Prostate gland (tissue), 2 donors: ENCODE results near the gene SBF1. TPM values are rescaled to one million over a fixed set of nuclear protein-coding genes. Genes with fewer than 3 reads are reported as not detected.
A peak's percentile ranks its signal among the peaks of the same experiment; 100 is the strongest.

ENCODE experiments used
- DNase-seq: peaks from one replicate; pipeline ENCODE4 v3.0.0-alpha.2; 2019; ENCODE audit warnings: low spot score
- H3K27ac ChIP-seq, 2 donors: fragments of 200-600 bp; sonication (generic); 2 replicates each; pipeline ENCODE4 v1.5.1; 2017 to 2019
- H3K27me3 ChIP-seq: fragments of 200-600 bp; sonication (generic); replicated peaks from 2 replicates; pipeline ENCODE4 v1.5.1; 2019; ENCODE audit not compliant: insufficient read depth
- H3K36me3 ChIP-seq, 2 donors: fragments of 200-600 bp; sonication (generic); 1 replicate in 1 of 2; 2 replicates in 1 of 2; pipeline versions ENCODE4 v1.5.1 to v1.8.1; 2017 to 2019
- H3K4me1 ChIP-seq: fragments of 200-600 bp; sonication (generic); replicated peaks from 2 replicates; pipeline ENCODE4 v1.5.1; 2019
- H3K4me3 ChIP-seq, 2 donors: fragments of 200-600 bp; sonication (generic); 2 replicates each; pipeline ENCODE4 v1.5.1; 2017 to 2019
- H3K9me3 ChIP-seq: fragments of 200-600 bp; sonication (generic); 2 replicates; pipeline ENCODE4 v1.5.1; 2017
- CTCF ChIP-seq, 4 experiments: fragments of 200-600 bp in 2 of 4; fragments of 450-650 bp in 2 of 4; sonication (generic) in 2 of 4; IDR thresholded peaks; 1 replicate in 3 of 4; 2 replicates in 1 of 4; pipeline ENCODE4 v1.5.1; 2016 to 2019; ENCODE audit warnings: antibody characterized with exemption in 4 of 4, mild to moderate bottlenecking in 2 of 4, moderate library complexity in 2 of 4
- POLR2A ChIP-seq: fragments of 450-650 bp; IDR thresholded peaks from one replicate; pipeline ENCODE4 v1.6.1; 2016; ENCODE audit warnings: antibody characterized with exemption, mild to moderate bottlenecking
- POLR2AphosphoS5 ChIP-seq: sonication (generic); formaldehyde crosslinking; IDR thresholded peaks from one replicate; pipeline ENCODE4 v1.6.1; 2017; ENCODE audit warnings: antibody characterized with exemption
- WGBS: methylation state at CpG from one replicate; pipeline ENCODE4 v1.1.5; 2018; 5-methylcytosine and 5-hydroxymethylcytosine counted together
- intact Hi-C: fragments of 100-400 bp; cut with DNase I; formaldehyde crosslinking; loops from one replicate; pipeline ENCODE4 v1.14.2; 2022
- total RNA-seq, 2 donors: library from RNA; depleted of rRNA; stranded (reverse); fragments of >200 nt; gene quantifications; one replicate each; pipeline ENCODE4 v1.1.0, GENCODE V29; 2016

The SBF1 gene
- total RNA-seq, 2 donors from 2014 or later: 44.9 to 144 TPM

GRCh38 chr22:50461536-50461935 is 13.3 kb downstream of the SBF1 start:
- TF ChIP-seq POLR2AphosphoS5: no peak
- TF ChIP-seq POLR2A: no peak
- no peak for TF ChIP-seq CTCF (IDR thresholded peaks at IDR 0.05)
- H3K4me1 ChIP-seq: peaks cover 11% of the 10 kb centered on the region
- no peak overlapping the region for H3K4me3 ChIP-seq
- H3K36me3 ChIP-seq: peaks cover 29 to 75% of the 10 kb centered on the region in 2 donors
- no peak overlapping the region for H3K27ac ChIP-seq
- intact Hi-C loops: no loop called here
- WGBS: 89% methylated on average over 26 of the region's 26 CpGs
- H3K27me3 ChIP-seq: no peaks in the 10 kb centered on the region
- DNase-seq: no peak
- H3K9me3 ChIP-seq: no peaks in the 10 kb centered on the region

- Histone ChIP-seq H3K9me3 (no peaks in the 10 kb centered on the region), H3K4me1 (peaks cover 11% of the 10 kb centered on the region), H3K27me3 (no peaks in the 10 kb centered on the region), H3K36me3 (peaks cover 28 to 75% of the 10 kb centered on the region in 2 donors), H3K4me3 (no peak overlapping the region), H3K27ac (no peak overlapping the region)
- intact Hi-C loops: no loop called here
- TF ChIP-seq POLR2A (no peak), CTCF (IDR thresholded peaks at IDR 0.05) (no peak), POLR2AphosphoS5 (peak; percentile 78)
- WGBS: 55% methylated on average over 17 of the region's 17 CpGs
- peak; percentile 69 for DNase-seq
These were observed 13.9 kb downstream of the SBF1 start for GRCh38 chr22:50460938-50461337.

- Histone ChIP-seq H3K9me3 (no peaks in the 10 kb centered on the region), H3K27me3 (no peaks in the 10 kb centered on the region), H3K36me3 (peaks cover 32 to 71% of the 10 kb centered on the region in 2 donors), H3K4me1 (peaks cover 11% of the 10 kb centered on the region), H3K4me3 (no peak overlapping the region), H3K27ac (no peak overlapping the region)
- intact Hi-C loops: no loop called here
- TF ChIP-seq POLR2A (no peak), CTCF (IDR thresholded peaks at IDR 0.05) (no peak), POLR2AphosphoS5 (no peak)
- WGBS: 94% methylated on average over 41 of the region's 41 CpGs
- DNase-seq: no peak
These were observed 15.2 kb downstream of the SBF1 start for GRCh38 chr22:50459496-50460140.

GRCh38 chr22:50459016-50459415 is 15.8 kb downstream of the SBF1 start:
- Histone ChIP-seq H3K27me3 (no peaks in the 10 kb centered on the region), H3K27ac (no peak overlapping the region), H3K4me3 (no peak overlapping the region), H3K4me1 (peaks cover 11% of the 10 kb centered on the region), H3K36me3 (peaks cover 28 to 66% of the 10 kb centered on the region in 2 donors), H3K9me3 (no peaks in the 10 kb centered on the region)
- no peak for DNase-seq
- TF ChIP-seq POLR2AphosphoS5 (no peak), POLR2A (no peak), CTCF (IDR thresholded peaks at IDR 0.05) (no peak)
- 93% methylated on average over 21 of the region's 22 CpGs for WGBS
- intact Hi-C loops: no loop called here
